Measurements from ENCODE around the gene PVRIG.
A peak's percentile ranks its signal among the peaks of the same experiment; 100 is the strongest.
"Not testable (repeated sequence)": the region's sequence is repeated elsewhere in the genome, so short reads cannot be mapped to it uniquely, and the experiment has no call there.

PVRIG gene

DNA sequence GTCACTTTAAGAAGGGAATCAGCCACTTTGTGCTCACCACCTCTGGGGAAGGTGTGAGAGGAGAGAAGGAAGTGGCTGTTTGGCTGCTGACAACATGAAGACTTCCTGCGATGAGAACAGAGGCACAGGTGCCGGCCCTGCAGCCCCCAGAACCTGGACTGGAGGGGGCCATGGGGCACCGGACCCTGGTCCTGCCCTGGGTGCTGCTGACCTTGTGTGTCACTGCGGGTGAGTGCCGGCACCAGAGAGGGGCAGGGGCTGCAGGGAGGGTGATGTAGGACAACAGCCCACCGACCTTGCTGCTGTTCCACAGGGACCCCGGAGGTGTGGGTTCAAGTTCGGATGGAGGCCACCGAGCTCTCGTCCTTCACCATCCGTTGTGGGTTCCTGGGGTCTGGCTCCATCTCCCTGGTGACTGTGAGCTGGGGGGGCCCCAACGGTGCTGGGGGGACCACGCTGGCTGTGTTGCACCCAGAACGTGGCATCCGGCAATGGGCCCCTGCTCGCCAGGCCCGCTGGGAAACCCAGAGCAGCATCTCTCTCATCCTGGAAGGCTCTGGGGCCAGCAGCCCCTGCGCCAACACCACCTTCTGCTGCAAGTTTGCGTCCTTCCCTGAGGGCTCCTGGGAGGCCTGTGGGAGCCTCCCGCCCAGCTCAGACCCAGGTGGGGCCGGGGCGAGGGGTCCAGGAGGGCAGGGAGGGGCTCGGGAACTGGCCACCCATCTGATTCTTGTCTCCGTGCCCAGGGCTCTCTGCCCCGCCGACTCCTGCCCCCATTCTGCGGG lies at the start of gene PVRIG:
PVRIG (plus strand) TSS at position 149 of the 785 bp plus-strand sequence; CDS start at position 171, 22 bp downstream.
- DNase-seq: peak; percentile 54

DNA sequence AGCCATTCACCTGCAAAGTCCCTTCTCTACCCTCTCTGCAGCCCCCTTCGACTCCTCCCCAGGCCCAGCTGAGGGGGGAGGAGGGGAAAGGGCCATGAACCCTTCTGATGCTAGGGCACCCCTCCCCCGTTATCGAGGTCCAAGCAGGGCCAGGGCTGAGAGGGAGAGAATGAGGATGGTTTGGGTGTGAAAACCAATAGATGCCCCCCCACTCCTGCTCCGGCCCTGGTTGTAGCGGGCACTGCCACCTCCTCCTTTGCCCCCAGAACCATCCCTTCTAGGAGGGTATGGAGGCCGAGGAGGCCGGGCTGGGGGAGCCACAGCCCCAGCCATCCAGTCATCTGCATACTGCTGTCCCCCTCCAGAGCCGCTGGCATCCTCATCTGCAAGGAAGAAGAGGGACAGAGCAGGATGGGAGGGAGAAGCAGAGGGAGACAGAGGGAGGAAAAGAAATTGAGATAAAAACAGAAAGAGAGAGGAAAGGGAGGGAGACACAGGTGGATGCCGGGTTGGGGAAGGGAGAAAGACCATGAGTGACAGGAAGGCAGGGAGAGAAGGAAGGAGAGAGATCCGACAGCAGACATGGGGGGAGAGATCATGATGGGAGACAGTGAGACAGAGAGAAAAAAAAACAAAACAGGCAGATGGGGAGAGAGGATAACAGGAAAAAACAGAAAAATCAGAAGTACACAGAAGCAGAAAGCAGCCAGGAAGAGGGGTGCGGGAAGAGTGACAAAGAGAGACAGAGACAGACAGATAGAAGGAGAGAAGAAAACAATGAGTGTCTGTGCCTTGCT lies 49.5 kb upstream of the PVRIG start:
- DNase-seq: no peak

DNA sequence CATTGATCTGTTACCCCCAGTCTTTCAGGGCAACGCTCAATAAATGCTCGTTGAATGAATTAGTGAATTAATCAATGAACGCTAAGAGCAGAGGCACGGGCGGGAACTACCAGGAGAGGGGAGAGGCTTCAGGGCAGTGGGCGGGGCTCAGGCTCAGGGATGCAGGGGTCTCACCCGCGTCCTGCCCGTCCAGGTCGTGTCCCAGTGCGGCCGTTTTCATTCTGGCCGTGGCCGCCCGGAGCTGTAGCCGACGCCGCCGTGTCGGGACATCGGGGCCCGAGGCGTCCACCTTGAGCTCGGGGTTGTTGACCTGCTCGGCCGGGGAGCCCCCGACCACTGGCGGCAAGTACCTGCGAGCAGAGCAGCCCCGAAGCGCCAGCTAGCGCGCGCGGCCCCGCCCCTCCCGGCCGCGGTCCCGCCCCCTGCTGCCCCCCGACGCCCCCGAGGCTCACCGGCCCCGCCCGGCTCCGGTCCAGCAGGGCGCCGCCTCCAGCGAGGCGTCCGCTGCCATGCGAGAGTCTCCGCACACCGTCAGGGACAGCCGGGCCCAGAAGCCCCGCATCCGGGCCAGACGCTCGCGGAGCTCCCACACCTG lies 48.6 kb upstream of the PVRIG start:
- no peak for DNase-seq

DNA sequence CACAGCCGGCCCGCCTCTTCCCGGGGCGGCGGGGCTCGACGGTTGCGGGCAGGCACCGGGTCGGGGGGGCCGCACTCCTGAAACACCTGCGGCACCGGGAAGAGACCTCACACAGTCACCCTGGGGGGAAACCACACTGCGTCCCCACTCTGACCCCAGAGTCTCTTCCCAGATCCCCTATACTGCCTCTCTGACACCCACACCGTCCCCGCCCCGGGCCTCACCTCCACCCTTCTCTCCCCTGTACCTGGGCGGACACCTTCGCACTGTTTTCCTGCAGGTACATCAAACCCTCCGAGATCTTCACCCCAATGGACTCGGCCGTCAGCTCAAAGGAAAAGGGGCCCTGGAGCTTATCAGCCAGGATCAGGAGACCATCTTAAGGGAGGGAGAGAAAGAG lies 47.9 kb upstream of the PVRIG start:
- DNase-seq: no peak

DNA sequence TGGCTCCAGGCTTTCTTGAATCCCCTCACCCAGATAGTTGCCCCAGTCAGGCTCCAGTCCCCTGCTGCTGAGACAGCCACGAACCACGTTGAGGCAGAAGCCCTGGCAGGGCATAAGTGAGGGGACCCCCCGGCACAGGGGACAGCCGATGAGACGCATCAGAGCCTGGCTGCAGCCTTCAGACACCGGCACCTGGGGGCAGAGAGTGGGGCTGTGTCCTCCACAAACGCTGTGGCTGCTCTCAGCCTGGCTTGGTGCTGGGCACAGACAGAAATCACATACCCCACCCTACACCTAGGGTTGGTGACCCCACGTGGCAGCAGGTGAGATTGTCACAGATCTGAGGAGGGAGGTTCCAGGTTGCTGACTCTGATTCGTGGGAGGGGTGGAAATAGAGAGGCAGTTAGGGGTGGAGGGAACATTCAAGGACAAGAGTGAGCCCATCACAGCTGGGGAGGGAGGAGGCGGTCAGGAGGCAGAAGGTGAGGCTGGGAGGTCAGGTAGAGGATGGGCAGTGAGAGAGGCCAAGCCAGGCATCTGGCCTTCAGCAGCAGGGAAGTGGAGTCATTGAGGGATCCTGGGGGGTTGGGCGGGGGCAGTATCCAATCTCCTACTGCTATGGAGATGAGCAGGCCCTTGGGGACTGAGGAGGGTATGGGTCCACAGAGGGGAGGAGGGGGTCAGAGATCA lies 45.8 kb upstream of the PVRIG start:
- no peak for DNase-seq

DNA sequence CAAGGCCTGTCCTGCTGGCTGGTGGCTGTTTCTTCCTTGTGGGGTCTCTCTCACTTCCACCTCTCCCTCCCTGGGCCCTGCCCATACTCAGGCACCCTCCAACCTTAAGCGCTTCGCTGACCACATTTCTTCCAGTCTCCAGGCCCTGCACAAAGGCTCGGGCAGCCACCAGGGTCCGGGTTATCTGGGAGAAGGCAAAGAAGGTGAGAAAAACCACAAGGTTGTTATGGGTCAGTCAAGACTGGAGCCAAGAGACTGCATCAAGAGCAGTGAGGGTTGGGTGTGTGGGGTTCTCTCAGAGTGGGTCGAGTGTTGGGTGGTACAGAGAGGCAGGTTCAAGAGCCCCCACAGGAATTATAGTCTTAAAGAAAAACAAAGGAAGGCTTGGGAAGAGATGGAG lies 45.2 kb upstream of the PVRIG start:
- no peak for DNase-seq

DNA sequence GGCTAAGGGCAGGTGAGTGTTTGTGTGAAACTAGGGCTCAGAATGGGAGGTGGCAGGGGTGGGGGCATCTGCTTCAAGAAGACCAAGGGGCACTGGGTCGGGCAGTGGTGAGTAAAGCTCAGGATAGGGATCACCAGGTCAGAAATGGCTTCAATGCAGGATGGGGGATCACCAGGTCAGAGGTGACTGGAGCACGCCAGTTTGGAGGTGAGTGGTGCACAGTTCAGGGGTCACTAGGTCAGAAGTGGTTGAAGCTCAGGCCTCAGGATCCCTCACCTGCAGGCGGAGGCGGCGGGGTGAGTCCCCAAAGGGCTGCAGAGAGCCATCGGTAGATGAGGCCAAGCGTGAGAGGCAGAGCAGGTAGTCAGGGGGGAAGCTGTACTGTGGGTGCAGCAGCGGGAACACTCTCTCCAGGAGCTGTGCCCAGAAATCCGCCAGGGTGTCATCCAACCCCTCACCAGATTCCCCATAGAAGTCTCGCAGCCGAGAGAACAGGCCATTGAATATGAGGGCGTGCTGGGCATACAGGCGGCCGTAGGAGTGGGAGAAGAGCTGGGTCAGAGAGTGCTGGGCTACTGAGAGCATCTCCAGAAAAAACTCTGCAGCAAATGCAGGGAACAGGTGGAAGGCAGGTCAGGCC lies 44.3 kb upstream of the PVRIG start:
- DNase-seq: no peak

DNA sequence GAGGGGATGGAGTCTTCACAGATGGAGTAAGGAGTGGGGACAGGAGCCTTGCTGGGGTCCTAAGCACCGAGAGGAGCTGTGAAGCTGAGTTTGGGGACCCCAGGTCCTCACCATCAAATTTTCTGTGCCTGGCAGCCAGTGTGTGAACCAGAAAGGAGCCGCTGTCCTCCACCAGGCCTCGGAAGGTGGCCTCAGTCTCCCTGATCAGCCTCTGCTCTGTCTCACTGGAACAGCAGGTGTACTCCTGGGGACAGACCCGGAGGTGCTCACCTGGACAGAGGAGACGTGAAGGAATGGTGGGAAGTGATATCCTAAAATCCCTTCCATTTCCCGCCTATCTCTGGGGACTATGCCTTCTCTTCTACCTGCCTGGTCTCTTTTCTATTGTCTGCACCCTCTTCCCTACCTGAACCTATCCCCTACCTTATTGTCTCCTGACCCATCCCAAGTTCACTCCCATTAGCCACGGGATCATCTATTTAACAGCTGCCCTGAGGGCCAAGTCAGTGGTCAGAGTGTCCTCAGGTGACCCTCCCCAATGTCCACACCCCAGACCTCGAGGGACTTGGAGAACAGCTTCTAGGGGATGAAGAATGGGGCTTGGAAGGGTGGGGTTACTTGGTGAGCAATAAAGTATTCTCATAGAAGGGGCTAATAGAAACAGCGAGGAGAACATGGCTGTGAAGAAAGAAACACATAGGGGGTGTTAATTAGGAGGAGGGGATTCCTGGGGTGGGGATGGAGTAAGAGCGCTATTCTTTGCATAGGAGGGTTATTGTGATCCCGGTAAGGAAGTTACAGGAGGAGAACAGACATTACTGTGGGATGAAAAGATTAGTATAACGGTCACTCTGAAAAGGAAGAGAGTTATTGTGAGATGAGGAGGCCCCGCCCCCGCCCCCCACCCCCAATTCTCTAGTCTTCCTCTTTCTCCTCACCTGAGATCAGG lies 43.4 kb upstream of the PVRIG start:
- no peak for DNase-seq

DNA sequence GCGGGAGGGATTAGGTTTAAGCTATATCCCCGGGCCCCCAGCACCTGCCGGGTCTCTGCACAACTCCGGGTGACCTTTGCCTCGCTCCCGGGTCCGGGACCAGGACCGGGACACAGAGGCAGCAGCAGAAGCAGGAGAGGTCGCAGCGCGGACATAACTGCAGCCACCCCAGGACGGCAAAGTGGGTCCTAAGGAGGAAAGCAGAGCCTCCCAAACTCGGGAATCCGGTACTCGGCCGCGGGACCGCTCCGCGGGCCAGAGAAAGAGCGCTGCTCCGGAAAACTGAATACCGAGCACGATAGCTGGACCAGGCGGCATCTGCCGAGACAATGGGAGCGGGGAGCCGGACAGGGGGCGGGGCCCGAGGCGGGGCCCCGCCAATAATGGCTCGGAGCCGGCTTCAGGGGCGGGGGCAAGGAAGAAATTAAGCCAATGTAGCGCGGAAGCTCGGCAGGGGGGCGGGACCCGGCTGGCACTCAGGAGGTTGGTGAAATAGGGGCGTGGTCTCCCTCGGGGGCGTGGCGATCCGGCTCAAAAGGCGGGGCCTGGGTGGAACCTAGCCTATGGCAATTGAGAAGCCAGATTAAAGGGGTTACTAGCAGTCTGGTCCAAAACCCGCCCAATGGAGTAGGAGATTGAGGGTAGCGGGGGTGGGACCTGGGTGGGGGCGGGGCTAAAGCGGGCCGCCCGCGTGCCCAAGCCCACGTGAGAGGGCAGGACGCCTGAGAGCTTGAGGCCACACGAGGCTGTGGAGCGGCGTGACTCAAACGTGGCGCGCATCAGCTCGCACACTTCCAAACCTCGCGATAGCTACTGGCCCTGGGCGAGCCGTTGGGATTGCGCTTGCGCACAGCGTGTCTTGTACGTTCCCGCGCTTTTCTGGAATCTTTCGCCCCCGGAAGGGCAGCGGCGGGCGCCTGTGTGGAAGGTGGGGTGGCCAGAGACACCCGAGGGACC lies 42.4 kb upstream of the PVRIG start, which contains the start of the genes GPC2 and STAG3:
GPC2 (minus strand) TSS at position 337 of the 957 bp plus-strand sequence; CDS start at position 155, 182 bp downstream.
STAG3 (plus strand) TSS at position 874 of the 957 bp plus-strand sequence. CDS start 2,639 bp downstream, outside the sequence.
- peak; percentile 100 for DNase-seq

DNA sequence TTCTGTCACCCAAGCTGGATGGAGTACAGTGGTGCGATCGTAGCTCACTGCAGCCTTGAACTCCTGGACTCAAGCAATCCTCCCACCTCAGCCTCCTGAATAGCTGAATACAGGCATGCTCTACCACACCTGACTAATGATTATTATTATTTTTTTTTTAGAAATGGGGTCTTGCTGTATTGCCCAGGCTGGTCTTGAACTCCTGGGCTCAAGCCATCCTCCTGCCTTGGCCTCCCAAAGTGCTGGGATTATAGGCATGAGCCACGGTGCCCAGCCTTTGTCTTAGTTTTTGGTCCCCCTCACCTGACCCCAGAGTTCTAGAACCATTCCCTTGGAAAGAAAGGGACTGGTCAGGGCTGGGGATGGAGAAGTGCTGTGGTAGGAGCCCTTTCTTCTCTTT lies 39.7 kb upstream of the PVRIG start:
- not testable (repeated sequence) for DNase-seq

DNA sequence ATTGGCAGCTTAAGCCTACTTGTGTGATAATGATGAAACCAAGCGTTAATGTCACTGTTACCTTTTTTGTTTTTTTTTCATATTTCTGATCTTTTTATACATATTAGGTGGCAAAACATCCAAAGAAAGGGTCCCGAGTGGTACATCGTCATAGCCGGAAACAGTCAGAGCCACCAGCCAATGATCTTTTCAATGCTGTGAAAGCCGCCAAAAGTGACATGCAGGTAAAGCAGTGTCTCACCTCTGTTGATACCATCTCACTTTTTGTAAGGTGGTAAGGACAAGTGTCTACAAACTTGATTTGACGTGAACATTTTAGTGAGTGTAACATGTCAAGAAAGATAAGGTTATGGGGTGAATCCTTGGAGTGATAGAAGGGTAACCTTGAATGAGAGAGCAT lies 37.1 kb upstream of the PVRIG start:
- not testable (repeated sequence) for DNase-seq

DNA sequence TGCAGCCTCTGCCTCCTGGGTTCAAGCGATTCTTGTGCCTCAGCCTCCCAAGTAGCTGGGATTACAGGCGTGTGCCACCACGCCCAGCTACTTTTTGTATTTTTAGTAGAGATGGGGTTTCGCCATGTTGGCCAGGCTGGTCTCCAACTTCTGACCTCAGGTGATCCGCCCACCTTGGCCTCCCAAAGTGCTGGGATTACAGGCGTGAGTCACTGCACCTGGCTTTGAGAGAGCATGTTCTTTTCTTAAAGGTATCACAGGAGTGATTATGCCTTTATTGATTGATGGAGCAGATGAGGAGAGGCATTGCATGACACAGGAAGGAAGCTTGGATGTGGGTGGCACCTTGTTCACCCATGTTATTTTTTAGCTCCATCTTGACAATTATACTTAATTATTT lies 36.7 kb upstream of the PVRIG start:
- DNase-seq: not testable (repeated sequence)

DNA sequence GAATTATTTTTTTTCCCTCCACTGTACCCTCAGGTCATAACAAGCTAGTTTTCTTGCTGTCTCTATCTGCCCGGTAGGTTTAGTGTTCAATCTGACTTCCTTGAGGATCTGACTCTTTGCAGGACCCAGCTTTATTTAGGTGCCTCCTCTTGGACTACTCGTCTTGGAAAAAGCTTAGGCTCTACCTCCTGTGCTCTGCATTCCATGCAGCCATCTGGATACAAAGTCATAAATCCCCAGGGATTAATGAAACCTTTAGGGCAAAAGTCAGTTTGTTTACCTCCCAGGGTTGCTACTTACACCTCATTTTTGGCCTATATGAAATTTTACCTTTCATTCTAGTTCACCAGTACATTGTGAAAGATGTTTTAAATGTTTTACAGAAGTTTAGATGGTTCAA lies 34.0 kb upstream of the PVRIG start:
- no peak for DNase-seq

DNA sequence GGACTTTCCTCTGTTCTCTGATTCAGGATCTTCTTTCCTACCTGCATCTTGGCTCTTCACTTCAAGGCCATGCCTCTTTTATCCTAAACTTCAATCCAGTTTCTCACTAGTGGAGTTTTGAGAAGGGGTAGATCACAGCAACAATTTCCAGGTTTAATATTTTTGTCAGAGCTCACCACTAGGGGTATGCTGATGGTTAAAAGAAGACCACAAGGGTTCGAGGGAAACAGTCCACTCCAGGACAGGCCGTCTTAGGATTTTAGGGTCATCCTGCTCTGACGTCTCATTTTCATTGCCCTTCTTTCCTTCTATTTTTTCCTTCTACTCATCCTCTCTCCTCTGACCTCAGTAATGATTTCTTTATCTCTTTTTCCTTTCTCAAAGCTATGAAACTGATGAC lies 30.7 kb upstream of the PVRIG start:
- DNase-seq: no peak

DNA sequence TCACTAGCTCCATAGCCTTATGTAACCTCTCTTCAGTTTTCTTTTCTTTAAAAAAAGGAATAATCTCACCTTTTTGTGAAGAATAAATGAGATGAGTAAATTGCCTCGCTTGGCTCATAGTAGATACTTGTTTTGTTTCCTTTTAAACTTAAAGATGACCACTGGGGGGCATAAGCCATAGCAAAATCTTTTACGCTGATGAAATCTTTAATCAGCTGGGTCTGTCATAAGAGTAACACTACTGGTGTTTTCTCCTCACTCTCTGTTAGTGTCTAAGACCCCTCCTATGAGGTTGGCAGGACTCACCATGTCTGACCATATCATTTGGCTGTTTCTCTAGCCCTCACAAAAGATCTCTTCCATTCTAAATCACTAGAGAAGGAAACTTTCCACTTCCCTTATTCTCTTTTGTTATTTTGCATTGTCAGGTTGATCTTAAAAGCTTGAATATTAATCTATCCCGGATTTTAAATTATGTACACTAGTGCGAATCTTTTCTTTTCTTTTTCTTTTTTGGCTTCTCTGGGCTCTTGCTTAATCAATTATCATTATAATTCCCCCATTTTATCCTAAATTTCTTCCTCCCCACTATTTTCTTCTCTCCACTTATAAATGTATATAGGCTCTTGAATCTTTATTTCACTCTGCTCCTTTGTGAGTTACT lies 29.6 kb upstream of the PVRIG start:
- DNase-seq: no peak

DNA sequence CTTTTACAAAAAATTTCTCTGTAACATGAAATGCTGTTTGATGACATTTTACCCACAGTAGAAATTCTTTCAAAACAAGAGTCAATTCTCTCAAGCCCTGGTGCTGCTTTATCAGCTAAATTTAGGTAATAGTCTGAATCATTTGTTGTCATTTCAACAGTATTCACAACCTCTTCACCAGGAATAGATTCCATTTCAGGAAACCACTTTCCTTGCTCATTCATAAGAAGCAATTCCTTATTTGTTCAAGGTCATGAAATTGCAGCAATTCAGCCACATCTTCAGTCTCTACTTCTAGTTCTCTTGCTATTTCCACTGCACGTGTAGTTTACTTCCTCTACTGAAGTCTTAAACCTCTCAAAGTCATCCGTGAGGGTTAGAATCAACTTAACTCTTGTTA lies 28.0 kb upstream of the PVRIG start:
- DNase-seq: no peak

DNA sequence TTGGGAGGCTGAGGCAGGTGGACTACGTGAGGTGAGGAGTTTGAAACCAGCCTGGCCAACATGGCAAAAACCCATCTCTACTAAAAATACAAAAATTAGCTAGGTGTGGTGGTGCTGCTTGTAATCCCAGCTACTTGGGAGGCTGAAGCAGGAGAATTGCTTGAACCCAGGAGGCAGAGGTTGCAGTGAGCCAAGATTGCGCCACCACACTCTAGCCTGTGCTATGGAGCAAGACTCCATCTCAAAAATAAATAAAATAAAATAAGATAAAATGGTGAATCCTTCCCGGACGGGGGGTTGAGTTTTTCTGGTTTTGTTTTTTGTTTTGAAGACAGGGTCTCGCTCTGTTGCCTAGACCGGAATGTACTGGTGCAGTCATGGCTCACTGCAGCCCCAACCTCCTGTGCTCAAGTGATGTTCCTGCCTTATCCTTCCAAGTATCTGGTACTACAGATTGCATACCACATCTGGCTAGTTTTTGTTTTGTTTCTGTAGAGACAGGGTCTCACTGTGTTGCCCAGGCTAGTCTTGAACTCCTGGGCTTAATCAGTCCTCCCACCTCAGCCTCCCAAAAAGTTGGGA lies 27.4 kb upstream of the PVRIG start:
- not testable (repeated sequence) for DNase-seq

DNA sequence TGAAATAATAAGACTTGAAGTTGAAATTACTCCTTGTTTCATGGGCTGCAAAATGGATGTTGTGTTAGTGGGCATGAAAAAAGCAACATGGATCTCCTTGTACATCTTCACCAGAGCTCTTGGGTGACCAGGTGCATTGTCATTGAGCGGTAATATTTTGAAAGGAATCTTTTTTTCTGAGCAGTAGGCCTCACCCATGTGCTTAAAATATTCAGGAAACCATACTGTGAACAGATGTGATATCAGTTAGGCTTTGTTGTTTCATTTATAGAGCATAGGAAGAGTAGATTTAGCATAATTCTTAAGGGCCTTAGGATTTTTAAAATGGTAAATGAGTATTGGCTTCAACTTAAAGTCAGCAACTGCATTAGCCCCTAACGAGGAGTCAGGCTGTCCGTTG lies 26.8 kb upstream of the PVRIG start:
- no peak for DNase-seq

DNA sequence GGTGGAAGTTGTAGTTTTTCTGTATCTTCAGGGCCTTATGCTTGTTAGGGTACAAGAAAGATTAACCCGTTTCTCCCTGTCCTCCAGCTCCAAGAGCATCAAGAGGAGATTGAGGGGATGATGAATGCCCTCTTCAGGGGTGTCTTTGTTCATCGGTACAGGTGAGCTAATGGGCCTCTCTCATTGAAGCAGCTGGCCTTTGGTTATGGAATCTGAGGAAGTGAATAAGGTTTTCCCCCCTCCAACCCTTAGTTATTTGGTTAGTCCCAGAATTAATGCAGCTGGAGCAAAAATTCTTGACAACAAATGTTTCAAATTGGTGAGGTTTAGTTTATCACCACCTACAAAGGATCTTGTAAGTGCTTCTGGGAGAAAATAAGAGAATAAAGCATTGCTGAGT lies 24.5 kb upstream of the PVRIG start:
- no peak for DNase-seq

Measured in activated CD4-positive, alpha-beta T cell treated with anti-CD3 and anti-CD28 coated beads for 48 hours (primary cell).